ENCODE measurements around the gene OXER1.

DNA sequence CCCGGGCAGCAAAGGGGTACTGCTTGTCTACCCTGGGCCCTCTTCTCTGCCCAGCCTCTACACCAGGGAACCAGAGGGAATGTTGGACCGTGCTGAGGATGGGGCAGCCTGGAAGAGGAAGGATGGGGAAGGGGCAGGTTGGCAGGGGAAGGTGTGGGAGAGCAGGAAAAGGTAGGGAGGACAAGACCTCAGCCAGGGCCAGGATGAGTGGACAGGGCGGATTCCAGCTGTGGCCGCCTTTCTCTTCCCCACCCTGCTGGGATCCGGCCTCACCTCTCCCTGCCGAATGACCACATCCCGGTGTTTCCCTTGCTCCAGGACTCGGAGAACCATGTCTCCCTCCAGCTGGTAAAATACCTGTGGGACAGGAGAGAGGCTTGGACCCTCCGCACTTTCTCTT lies 19.6 kb upstream of the OXER1 start:
- TF ChIP-seq GATA2 (IDR thresholded peaks at IDR 0.05; ENCODE audit: low read depth, low read length) (no peak), GATA3 (IDR thresholded peaks at IDR 0.05; ENCODE audit: low read depth, low read length) (no peak)
